HepG2 (cell line): Measurements from ENCODE around the gene SNRNP25.

Experiments
- ATF3 ChIP-seq: sonication (generic); formaldehyde crosslinking; IDR thresholded peaks from 2 replicates; pipeline ENCODE4 v1.4.0; 2020; ENCODE audit warnings: missing genetic modification reagents
- ATF6 ChIP-seq: sonication (generic); formaldehyde crosslinking; conservative IDR thresholded peaks from 2 replicates; pipeline ENCODE4 v1.4.0; 2020; ENCODE audit warnings: missing genetic modification reagents
- CTCF ChIP-seq: sonication (generic); formaldehyde crosslinking; IDR thresholded peaks from 2 replicates; pipeline ENCODE4 v1.5.0; 2020; ENCODE audit warnings: mild to moderate bottlenecking, missing genetic modification reagents, moderate library complexity
- DPF2 ChIP-seq: sonication (generic); formaldehyde crosslinking; IDR thresholded peaks from 2 replicates; pipeline ENCODE4 v1.4.0; 2020; ENCODE audit warnings: mild to moderate bottlenecking, low read depth, missing genetic modification reagents, borderline replicate concordance
- FOXM1 ChIP-seq: sonication (generic); formaldehyde crosslinking; IDR thresholded peaks from 2 replicates; pipeline ENCODE4 v1.5.0; 2020; ENCODE audit warnings: missing genetic modification reagents
- FOXP1 ChIP-seq, 2 experiments: fragments of 450-650 bp in 1 of 2; IDR thresholded peaks; 2 replicates each; pipeline ENCODE4 v1.6.1; 2017 to 2018; ENCODE audit warnings: antibody characterized with exemption in 1 of 2
- HNF4A ChIP-seq: sonication (generic); formaldehyde crosslinking; IDR thresholded peaks from 2 replicates; pipeline ENCODE4 v1.4.0; 2020; ENCODE audit warnings: missing genetic modification reagents
- KDM1A ChIP-seq: IDR thresholded peaks from 2 replicates; pipeline ENCODE4 v1.6.1; 2016; ENCODE audit warnings: missing compliant biosample characterization
- MTF1 ChIP-seq: sonication (generic); formaldehyde crosslinking; IDR thresholded peaks from 2 replicates; pipeline ENCODE4 v1.5.0; 2020; ENCODE audit warnings: missing genetic modification reagents
- POLR2AphosphoS5 ChIP-seq: IDR thresholded peaks from 2 replicates; pipeline ENCODE4 v1.6.1; 2012; ENCODE audit warnings: low read depth, low read length
- ZNF253 ChIP-seq: sonication (generic); formaldehyde crosslinking; IDR thresholded peaks from 2 replicates; pipeline ENCODE4 v1.8.0; 2022; ENCODE audit warnings: mild to moderate bottlenecking, missing genetic modification reagents, borderline replicate concordance
- ZNF629 ChIP-seq: sonication (generic); formaldehyde crosslinking; conservative IDR thresholded peaks from 2 replicates; pipeline ENCODE4 v1.5.0; 2020; ENCODE audit warnings: missing genetic modification reagents
- ZNF644 ChIP-seq: IDR thresholded peaks from 2 replicates; pipeline ENCODE4 v1.6.1; 2016; ENCODE audit warnings: low read depth
- ZSCAN29 ChIP-seq: sonication (generic); formaldehyde crosslinking; conservative IDR thresholded peaks from 2 replicates; pipeline ENCODE4 v1.4.0; 2020; ENCODE audit warnings: mild to moderate bottlenecking, missing genetic modification reagents

- TF ChIP-seq DPF2 (no peak), CTCF (CRISPR knock-in tag) (no peak), POLR2AphosphoS5 (no peak), KDM1A (no peak), ATF6 (CRISPR knock-in tag) (no peak), FOXM1 (CRISPR knock-in tag) (no peak), ZNF253 (CRISPR knock-in tag) (no peak), HNF4A (CRISPR knock-in tag) (no peak), ZNF644 (no peak), MTF1 (CRISPR knock-in tag) (no peak), ATF3 (CRISPR knock-in tag) (no peak), ZNF629 (CRISPR knock-in tag) (no peak), FOXP1 (IDR thresholded peaks at IDR 0.05) (no peak), FOXP1 (CRISPR knock-in tag; IDR thresholded peaks at IDR 0.05) (no peak), ZSCAN29 (CRISPR knock-in tag) (no peak)
These were observed 2.0 kb downstream of the SNRNP25 start for GRCh38 chr16:55571-56136.
